H1 (cell line): ENCODE measurements around the gene HABP4. TPM values are rescaled to one million over a fixed set of nuclear protein-coding genes. Genes with fewer than 3 reads are reported as not detected.

Source experiments
- CTCF ChIA-PET: fragments of 300-600 bp; sonication (Branson Sonifier 250); formaldehyde crosslinking; loops from one replicate; lab custom pipeline; 2021; ENCODE audit not compliant: partially characterized antibody; lab: Charles Lee
- POLR2A ChIA-PET: fragments of 300-600 bp; sonication (Branson Sonifier 250); formaldehyde crosslinking; loops from one replicate; lab custom pipeline; 2021; ENCODE audit warnings: inconsistent platforms; ENCODE audit not compliant: partially characterized antibody; lab: Charles Lee
- DNase-seq, 2 experiments: peaks; one replicate each; pipeline versions ENCODE4 v3.0.0 to v3.0.0-alpha.2; 2010 to 2022; ENCODE audit warnings: low spot score in 2 of 2, low read depth in 1 of 2, mixed read lengths in 1 of 2
- FAIRE-seq: peaks from 2 replicates; lab custom pipeline; 2011; peaks lifted over from hg19 to GRCh38; lab: Jason Lieb, UNC
- H2AFZ ChIP-seq: 2 replicates; pipeline ENCODE4 v1.8.1; 2012; ENCODE audit warnings: low read length, inconsistent platforms
- H2AK5ac ChIP-seq: 2 replicates; pipeline ENCODE4 v1.6.1; 2013; ENCODE audit warnings: low read depth, low read length
- H2BK120ac ChIP-seq: replicated peaks from 2 replicates; pipeline ENCODE3; 2013; ENCODE audit warnings: low read depth, low read length, inconsistent platforms
- H2BK12ac ChIP-seq: 2 replicates; pipeline ENCODE4 v1.6.1; 2013; ENCODE audit warnings: low read depth, low read length
- H2BK15ac ChIP-seq: 2 replicates; pipeline ENCODE4 v1.6.1; 2013; ENCODE audit warnings: low read length
- H2BK20ac ChIP-seq: 2 replicates; pipeline ENCODE4 v1.6.1; 2013; ENCODE audit warnings: low read length
- H2BK5ac ChIP-seq: 2 replicates; pipeline ENCODE4 v1.6.1; 2013; ENCODE audit warnings: low read depth, low read length
- H3K14ac ChIP-seq: 2 replicates; pipeline ENCODE4 v1.6.1; 2013; ENCODE audit warnings: inconsistent platforms; ENCODE audit not compliant: insufficient read length
- H3K18ac ChIP-seq: 2 replicates; pipeline ENCODE4 v1.6.1; 2013; ENCODE audit warnings: low read length; ENCODE audit errors: extremely low read depth
- H3K23ac ChIP-seq: 2 replicates; pipeline ENCODE4 v1.6.1; 2013; ENCODE audit warnings: inconsistent platforms; ENCODE audit not compliant: insufficient read length
- H3K23me2 ChIP-seq: 2 replicates; pipeline ENCODE4 v1.6.1; 2013; ENCODE audit warnings: low read depth, low read length
- H3K27ac ChIP-seq: 2 replicates; pipeline ENCODE4 v1.6.1; 2011; ENCODE audit warnings: low read depth, low read length, inconsistent platforms
- H3K27me3 ChIP-seq, 4 experiments: replicated peaks in 1 of 4; 1 replicate in 1 of 4; 2 replicates in 3 of 4; pipeline versions ENCODE4 v1.6.1 to v1.8.1; 2011 to 2013; ENCODE audit warnings: low read length in 3 of 4, mild to moderate bottlenecking in 3 of 4, inconsistent platforms in 2 of 4, mixed read lengths in 2 of 4, moderate library complexity in 1 of 4; ENCODE audit not compliant: control insufficient read depth in 3 of 4, insufficient read depth in 3 of 4; ENCODE audit errors: extremely low read depth in 1 of 4
- H3K36me3 ChIP-seq, 4 experiments: 2 replicates each; pipeline versions ENCODE4 v1.6.1 to v1.8.1; 2011 to 2013; ENCODE audit warnings: mild to moderate bottlenecking in 4 of 4, low read length in 3 of 4, moderate library complexity in 2 of 4, control low read depth in 1 of 4, inconsistent platforms in 1 of 4; ENCODE audit not compliant: insufficient read depth in 4 of 4, control insufficient read depth in 2 of 4
- H3K4ac ChIP-seq: replicated peaks from 2 replicates; pipeline ENCODE3; 2013; ENCODE audit warnings: low read length, low read depth, mixed read lengths, inconsistent platforms; ENCODE audit not compliant: insufficient read length
- H3K4me1 ChIP-seq, 4 experiments: replicated peaks in 1 of 4; 1 replicate in 1 of 4; 2 replicates in 3 of 4; pipeline versions ENCODE4 v1.6.1 to v1.8.1; 2011 to 2013; ENCODE audit warnings: low read length in 3 of 4, inconsistent platforms in 2 of 4, mixed read lengths in 1 of 4; ENCODE audit not compliant: insufficient read depth in 4 of 4, control insufficient read depth in 3 of 4
- H3K4me2 ChIP-seq, 2 experiments: 2 replicates each; pipeline versions ENCODE4 v1.6.1 to v1.8.1; 2011 to 2013; ENCODE audit warnings: low read depth in 2 of 2, low read length in 2 of 2, control low read depth in 1 of 2, inconsistent platforms in 1 of 2, mild to moderate bottlenecking in 1 of 2; ENCODE audit not compliant: insufficient read depth in 1 of 2
- H3K4me3 ChIP-seq, 4 experiments: fragments of 200-600, 300-600 bp in 1 of 4; sonication (generic), shearing (Covaris generic), sonication (Bioruptor Twin) in 1 of 4; 2 replicates each; pipeline versions ENCODE4 v1.5.1 to v1.8.1; 2011 to 2016; ENCODE audit warnings: low read length in 4 of 4, low read depth in 3 of 4, control low read depth in 2 of 4, inconsistent platforms in 2 of 4, mild to moderate bottlenecking in 2 of 4, mixed read lengths in 1 of 4, moderate library complexity in 1 of 4; ENCODE audit not compliant: insufficient read depth in 2 of 4; ENCODE audit errors: extremely low read depth in 1 of 4
- H3K56ac ChIP-seq: replicated peaks from 2 replicates; pipeline ENCODE3; 2013; ENCODE audit warnings: low read depth, mild to moderate bottlenecking, mixed read lengths, low read length, inconsistent platforms; ENCODE audit not compliant: insufficient read length
- H3K79me1 ChIP-seq: 2 replicates; pipeline ENCODE4 v1.6.1; 2013; ENCODE audit warnings: low read depth, low read length, control low read depth
- H3K79me2 ChIP-seq, 2 experiments: 2 replicates each; pipeline versions ENCODE4 v1.6.1 to v1.8.1; 2012 to 2013; ENCODE audit warnings: low read length in 2 of 2, mild to moderate bottlenecking in 2 of 2, inconsistent platforms in 1 of 2; ENCODE audit not compliant: insufficient read depth in 2 of 2, control insufficient read depth in 1 of 2
- H3K9ac ChIP-seq, 4 experiments: replicated peaks in 1 of 4; 1 replicate in 1 of 4; 2 replicates in 3 of 4; pipeline versions ENCODE4 v1.6.1 to v1.8.1; 2011 to 2013; ENCODE audit warnings: low read depth in 3 of 4, low read length in 3 of 4, control low read depth in 2 of 4, mild to moderate bottlenecking in 2 of 4, moderate library complexity in 2 of 4, inconsistent platforms in 1 of 4; ENCODE audit errors: extremely low read depth in 1 of 4
- H3K9me3 ChIP-seq, 2 experiments: 2 replicates each; pipeline versions ENCODE4 v1.6.1 to v1.8.1; 2012 to 2013; ENCODE audit warnings: mild to moderate bottlenecking in 2 of 2, moderate library complexity in 2 of 2, control low read depth in 1 of 2, inconsistent platforms in 1 of 2, low read depth in 1 of 2, low read length in 1 of 2, mixed read lengths in 1 of 2; ENCODE audit not compliant: insufficient read depth in 2 of 2
- H4K20me1 ChIP-seq, 2 experiments: replicated peaks in 1 of 2; 2 replicates each; pipeline versions ENCODE3 to v1.8.1; 2011 to 2013; ENCODE audit warnings: inconsistent platforms in 2 of 2, low read length in 2 of 2, mild to moderate bottlenecking in 1 of 2; ENCODE audit not compliant: insufficient read depth in 2 of 2, control insufficient read depth in 1 of 2
- H4K5ac ChIP-seq: 2 replicates; pipeline ENCODE4 v1.6.1; 2013; ENCODE audit warnings: low read length, low read depth, mixed read lengths, inconsistent platforms; ENCODE audit not compliant: insufficient read length
- H4K8ac ChIP-seq: 2 replicates; pipeline ENCODE4 v1.8.0; 2013; ENCODE audit warnings: mild to moderate bottlenecking, moderate library complexity, low read length, inconsistent platforms; ENCODE audit not compliant: insufficient read depth; ENCODE audit errors: extremely low read depth
- H4K91ac ChIP-seq: replicated peaks from 2 replicates; pipeline ENCODE3; 2013; ENCODE audit warnings: low read length, mixed read lengths, inconsistent platforms; ENCODE audit not compliant: insufficient read length
- WGBS, 2 experiments: shearing (Covaris generic) in 1 of 2; methylation state at CpG; one replicate each; pipeline versions ENCODE4 v1.1.6 to v1.1.7; 2013 to 2015; ENCODE audit warnings: low lambda C conversion rate in 2 of 2, mixed read lengths in 2 of 2, inconsistent platforms in 1 of 2, low coverage in 1 of 2, missing lambda C conversion rate in 1 of 2; ENCODE audit not compliant: insufficient replicate concordance in 2 of 2, insufficient coverage in 1 of 2, insufficient read length in 1 of 2; ENCODE audit errors: extremely low coverage in 1 of 2, missing lambda C conversion rate in 1 of 2; 5-methylcytosine and 5-hydroxymethylcytosine counted together
- polyA plus RNA-seq, 7 experiments: library from polyadenylated mRNA; depleted of rRNA in 3 of 7; stranded (reverse) in 5 of 7; unstranded in 2 of 7; fragments of >200 nt in 5 of 7; fragments of 200-250 nt in 2 of 7; gene quantifications; 1 replicate in 5 of 7; 2 replicates in 1 of 7; 4 replicates in 1 of 7; pipeline versions ENCODE4 v1.2.1 to v1.2.3, GENCODE V29; 2011 to 2013; ENCODE audit warnings: missing spikeins in 2 of 7, mixed read lengths in 2 of 7
- total RNA-seq: library from RNA; stranded (reverse); fragmentation: NEBNext Ultra II Directional; extraction: Animal tissue kit (Norgen Biotek cat#: 25700); gene quantifications from 2 replicates; pipeline ENCODE4 v1.2.1, GENCODE V29; 2021
- TF ChIP-seq, protein P1 (sequence below): IDR thresholded peaks from 2 replicates; pipeline ENCODE4 v1.6.1; 2012; ENCODE audit warnings: low read length, inconsistent platforms
- TF ChIP-seq, protein P2 (sequence below): IDR thresholded peaks from 2 replicates; pipeline ENCODE4 v1.6.1; 2011; ENCODE audit warnings: low read depth, mild to moderate bottlenecking, low read length; ENCODE audit not compliant: insufficient read depth

HABP4 gene
- total and polyA plus RNA-seq, 2 of the 8 experiments (the other 6 are each of a cell fraction or from before 2014, with no cell fraction given) = 3.3 to 11.2 TPM

DNA sequence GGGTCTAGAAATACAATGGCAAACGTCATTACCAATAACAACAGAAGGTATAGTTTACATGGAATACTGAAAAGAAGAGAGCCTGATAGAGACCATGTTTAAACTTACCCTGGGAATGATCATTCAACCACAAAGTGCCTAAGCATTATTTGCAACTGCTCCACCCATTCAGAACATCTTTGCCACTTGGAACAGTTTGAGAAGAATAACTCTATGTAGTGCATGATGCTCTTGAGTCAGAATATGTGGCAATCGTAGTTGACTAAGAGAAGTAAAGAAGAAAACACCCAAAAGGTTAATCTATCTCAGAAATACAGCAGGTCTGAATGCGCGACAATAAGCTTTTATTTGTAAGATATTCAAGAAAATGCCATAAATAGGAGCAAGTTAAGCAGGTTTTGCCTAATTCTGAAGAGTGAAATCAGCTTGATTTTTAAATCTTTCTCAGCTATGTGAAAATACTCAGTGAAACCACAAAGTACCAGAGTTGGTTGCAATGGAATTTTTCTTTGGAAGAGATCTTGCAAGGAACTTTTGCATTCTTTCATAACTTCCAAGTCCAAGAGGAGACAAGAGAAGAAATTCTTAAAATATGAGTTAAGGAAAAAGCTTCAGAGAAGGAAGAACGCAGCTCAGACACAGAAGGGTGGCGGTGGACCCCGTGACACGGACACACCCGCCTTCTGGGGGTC is 64.3 kb downstream of the HABP4 start:
- Histone ChIP-seq H4K91ac (no peak overlapping the region), H2AFZ (no peak overlapping the region), H3K27ac (no peak overlapping the region), H2BK12ac (no peak overlapping the region), H2BK15ac (no peak overlapping the region), H4K20me1 (peaks cover 0 to 4% of the 10 kb centered on the region in 2 experiments), H3K4me3 (no peak overlapping the region), H3K14ac (no peak overlapping the region), H3K36me3 (peaks cover 0 to 7% (median 0%) of the 10 kb centered on the region in 4 experiments; a peak in 2 of 8 replicates), H3K18ac (no peak overlapping the region), H3K9me3 (no peaks in the 10 kb centered on the region), H3K23me2 (no peaks in the 10 kb centered on the region), H2BK5ac (no peak overlapping the region), H3K4ac (no peak overlapping the region), H3K27me3 (no peaks in the 10 kb centered on the region), H3K79me1 (no peaks in the 10 kb centered on the region), H4K8ac (no peak overlapping the region), H3K23ac (no peak overlapping the region), H3K9ac (no peak overlapping the region), H4K5ac (no peak overlapping the region), H3K79me2 (no peaks in the 10 kb centered on the region), H3K4me1 (no peaks in the 10 kb centered on the region), H3K4me2 (no peak overlapping the region), H2AK5ac (no peak overlapping the region), H2BK120ac (no peak overlapping the region), H2BK20ac (no peak overlapping the region), H3K56ac (no peak overlapping the region)
- FAIRE-seq (no peak), DNase-seq (no peak)
- WGBS, 2 experiments = 91% methylated on average over 9 of the region's 9 CpGs; no CpG with 5 or more reads in 1 of the 2 experiments
- TF ChIP-seq, protein P1, sequence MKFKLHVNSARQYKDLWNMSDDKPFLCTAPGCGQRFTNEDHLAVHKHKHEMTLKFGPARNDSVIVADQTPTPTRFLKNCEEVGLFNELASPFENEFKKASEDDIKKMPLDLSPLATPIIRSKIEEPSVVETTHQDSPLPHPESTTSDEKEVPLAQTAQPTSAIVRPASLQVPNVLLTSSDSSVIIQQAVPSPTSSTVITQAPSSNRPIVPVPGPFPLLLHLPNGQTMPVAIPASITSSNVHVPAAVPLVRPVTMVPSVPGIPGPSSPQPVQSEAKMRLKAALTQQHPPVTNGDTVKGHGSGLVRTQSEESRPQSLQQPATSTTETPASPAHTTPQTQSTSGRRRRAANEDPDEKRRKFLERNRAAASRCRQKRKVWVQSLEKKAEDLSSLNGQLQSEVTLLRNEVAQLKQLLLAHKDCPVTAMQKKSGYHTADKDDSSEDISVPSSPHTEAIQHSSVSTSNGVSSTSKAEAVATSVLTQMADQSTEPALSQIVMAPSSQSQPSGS = no peak
- TF ChIP-seq, protein P2, sequence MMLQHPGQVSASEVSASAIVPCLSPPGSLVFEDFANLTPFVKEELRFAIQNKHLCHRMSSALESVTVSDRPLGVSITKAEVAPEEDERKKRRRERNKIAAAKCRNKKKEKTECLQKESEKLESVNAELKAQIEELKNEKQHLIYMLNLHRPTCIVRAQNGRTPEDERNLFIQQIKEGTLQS = no peak
- ChIA-PET POLR2A (interaction anchor here (1.0 kb wide), 1 partner anchor 10 kb away, joined by 3 read pairs; no protein-coding TSS in a partner anchor), CTCF (interaction anchor here (0.8 to 1.2 kb wide), 3 partner anchors 16 to 72 kb away, joined by 3 to 5 read pairs (median 3); no protein-coding TSS in a partner anchor)
